ENCODE results near the gene TAX1BP1.

Gene TAX1BP1

DNA sequence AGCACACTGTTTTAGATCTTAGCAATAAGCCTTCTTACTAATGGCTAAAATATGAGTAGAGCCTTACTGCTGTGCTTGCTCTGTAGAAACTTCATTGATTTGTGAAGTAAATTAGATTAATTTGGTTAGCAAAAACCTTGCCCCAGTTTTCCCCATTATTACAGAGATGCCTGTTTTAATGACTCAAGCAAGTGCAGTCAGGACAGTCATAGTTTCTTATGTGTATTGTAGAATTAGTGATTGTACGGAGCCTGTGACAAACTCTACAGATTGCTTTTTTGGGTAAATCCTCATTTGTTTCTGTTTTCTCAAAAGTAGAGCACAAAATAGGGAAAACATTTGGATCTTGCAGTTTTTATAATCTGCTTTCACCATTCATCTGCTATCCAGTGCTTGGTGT, 7.0 kb downstream of the TAX1BP1 start:
- H3K4me3 ChIP-seq (ENCODE audit: low read depth, low read length) = no peak overlapping the region
- TF ChIP-seq, protein P1, sequence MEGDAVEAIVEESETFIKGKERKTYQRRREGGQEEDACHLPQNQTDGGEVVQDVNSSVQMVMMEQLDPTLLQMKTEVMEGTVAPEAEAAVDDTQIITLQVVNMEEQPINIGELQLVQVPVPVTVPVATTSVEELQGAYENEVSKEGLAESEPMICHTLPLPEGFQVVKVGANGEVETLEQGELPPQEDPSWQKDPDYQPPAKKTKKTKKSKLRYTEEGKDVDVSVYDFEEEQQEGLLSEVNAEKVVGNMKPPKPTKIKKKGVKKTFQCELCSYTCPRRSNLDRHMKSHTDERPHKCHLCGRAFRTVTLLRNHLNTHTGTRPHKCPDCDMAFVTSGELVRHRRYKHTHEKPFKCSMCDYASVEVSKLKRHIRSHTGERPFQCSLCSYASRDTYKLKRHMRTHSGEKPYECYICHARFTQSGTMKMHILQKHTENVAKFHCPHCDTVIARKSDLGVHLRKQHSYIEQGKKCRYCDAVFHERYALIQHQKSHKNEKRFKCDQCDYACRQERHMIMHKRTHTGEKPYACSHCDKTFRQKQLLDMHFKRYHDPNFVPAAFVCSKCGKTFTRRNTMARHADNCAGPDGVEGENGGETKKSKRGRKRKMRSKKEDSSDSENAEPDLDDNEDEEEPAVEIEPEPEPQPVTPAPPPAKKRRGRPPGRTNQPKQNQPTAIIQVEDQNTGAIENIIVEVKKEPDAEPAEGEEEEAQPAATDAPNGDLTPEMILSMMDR (IDR thresholded peaks at IDR 0.05; ENCODE audit: insufficient read depth, low read depth, low read length, missing control alignments) = no peak
- DNase-seq (ENCODE audit: low read depth) = no peak

DNA sequence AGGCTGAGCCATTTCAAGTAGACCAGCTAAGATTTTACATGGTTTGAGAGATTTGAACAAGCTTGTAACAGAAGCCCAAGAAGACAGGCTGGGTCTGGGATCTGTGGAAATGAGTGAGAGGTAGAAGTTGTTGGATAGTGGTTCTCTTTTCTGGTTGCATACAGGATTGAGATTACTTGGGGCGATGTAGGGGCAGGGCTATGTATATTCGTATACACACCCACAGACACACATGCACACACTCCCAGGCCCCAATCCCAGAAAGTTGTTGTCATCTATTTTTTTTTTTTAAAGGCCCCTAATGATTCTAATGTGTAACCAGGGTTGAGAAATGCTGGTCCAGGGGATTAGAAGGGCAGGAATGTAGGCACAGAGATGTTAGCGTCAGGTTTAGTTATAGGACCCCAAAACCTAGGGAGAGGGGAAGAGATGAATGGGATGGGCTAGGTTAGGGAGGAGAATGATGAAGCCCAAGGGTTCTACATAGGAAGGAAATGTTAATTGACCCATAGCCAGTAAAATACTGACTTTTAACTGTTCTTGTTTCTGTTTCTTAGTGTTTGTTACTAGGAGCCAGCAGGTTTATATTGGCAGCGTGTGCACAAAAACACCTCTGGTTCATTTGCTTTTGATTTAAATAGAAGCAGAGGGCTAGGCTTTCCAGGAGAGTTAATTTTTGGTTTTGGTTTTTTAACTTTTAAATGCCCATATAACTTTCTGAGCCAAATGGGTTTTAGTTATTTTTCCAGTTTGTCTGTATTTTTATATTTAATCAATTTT, 7.8 kb downstream of the TAX1BP1 start:
- DNase-seq (ENCODE audit: low read depth) = no peak
- H3K4me3 ChIP-seq (ENCODE audit: low read depth, low read length) = no peak overlapping the region
- TF ChIP-seq, protein P1 (IDR thresholded peaks at IDR 0.05; ENCODE audit: insufficient read depth, low read depth, low read length, missing control alignments) = no peak

DNA sequence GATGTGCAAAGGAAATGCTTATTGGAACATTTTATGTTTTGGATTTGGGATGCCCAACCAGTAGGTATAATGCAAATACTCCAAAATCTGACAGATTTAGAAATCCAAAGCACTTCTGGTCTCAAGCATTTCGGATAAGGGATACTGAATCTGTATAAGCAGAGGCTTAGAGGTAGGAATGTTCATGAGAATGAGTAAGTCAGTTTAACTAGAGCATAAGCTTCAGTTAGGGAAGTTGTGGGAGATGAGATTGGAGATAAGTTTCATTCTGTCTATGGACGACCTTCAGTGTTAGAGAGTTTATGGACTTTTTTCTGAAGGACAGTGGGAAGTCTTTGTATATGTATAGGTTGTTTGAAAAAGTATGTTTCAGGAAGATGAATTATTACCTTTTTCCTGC, 10.4 kb downstream of the TAX1BP1 start:
- TF ChIP-seq, protein P1 (IDR thresholded peaks at IDR 0.05; ENCODE audit: insufficient read depth, low read depth, low read length, missing control alignments) = no peak
- no peak overlapping the region for H3K4me3 ChIP-seq (ENCODE audit: low read depth, low read length)
- no peak for DNase-seq (ENCODE audit: low read depth)

DNA sequence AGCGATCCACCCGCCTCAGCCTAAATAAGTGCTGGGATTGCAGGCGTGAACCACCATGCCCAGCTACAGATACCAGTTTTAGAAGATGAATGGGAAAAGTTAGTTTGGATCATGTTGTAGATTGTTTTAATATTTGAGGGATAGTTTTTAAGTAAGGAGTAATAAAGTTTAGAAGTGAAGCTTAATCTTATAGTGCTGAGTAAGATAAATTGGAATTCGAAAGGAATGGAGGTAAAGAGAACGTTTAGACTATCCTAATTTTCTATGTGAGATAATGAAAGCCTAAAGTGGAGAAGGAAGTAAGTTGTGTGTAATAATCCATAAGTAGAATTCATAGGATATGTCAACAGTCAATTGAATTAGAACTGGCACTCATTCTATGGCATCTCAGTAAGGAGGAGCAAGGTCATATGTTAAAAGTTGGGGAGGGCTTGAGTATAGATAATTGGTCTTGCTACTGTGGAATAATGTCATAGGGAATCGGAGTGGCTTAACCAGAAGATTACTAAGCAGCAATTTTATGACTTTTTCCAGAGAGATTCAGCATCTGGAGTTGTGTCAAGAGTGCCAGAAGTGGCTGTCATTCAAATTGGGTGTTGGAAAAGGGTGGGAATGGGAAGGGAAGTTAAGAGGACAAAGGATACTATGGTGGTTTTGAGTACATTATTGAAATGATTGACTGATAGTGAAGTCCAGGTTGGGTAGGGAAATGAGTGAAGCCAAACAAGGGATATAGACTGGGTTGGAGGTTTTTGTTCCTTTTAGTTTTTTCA, 12.1 kb downstream of the TAX1BP1 start:
- TF ChIP-seq, protein P1 (IDR thresholded peaks at IDR 0.05; ENCODE audit: insufficient read depth, low read depth, low read length, missing control alignments) = no peak
- DNase-seq (ENCODE audit: low read depth) = no peak
- no peak overlapping the region for H3K4me3 ChIP-seq (ENCODE audit: low read depth, low read length)

DNA sequence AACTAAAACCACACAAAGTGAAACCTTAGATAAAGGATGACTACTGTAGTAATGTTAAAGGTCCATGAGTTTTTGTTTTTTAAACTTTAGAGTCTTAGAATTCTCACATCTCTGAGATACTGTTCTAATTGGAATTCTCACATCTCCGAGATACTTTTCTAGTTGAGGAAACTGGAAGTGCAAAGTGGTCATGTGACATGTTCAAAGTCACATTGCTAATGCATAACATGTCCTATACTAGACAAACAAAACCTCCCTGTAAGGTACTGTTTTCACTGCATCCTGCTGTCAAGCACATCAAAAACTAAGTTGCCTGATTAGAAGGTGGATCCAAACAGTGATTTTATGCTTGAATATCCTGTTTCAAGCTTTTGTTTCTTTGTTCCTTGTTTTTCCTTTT, 13.9 kb downstream of the TAX1BP1 start:
- TF ChIP-seq, protein P1 (IDR thresholded peaks at IDR 0.05; ENCODE audit: insufficient read depth, low read depth, low read length, missing control alignments) = no peak
- no peak for DNase-seq (ENCODE audit: low read depth)
- H3K4me3 ChIP-seq (ENCODE audit: low read depth, low read length) = no peak overlapping the region

DNA sequence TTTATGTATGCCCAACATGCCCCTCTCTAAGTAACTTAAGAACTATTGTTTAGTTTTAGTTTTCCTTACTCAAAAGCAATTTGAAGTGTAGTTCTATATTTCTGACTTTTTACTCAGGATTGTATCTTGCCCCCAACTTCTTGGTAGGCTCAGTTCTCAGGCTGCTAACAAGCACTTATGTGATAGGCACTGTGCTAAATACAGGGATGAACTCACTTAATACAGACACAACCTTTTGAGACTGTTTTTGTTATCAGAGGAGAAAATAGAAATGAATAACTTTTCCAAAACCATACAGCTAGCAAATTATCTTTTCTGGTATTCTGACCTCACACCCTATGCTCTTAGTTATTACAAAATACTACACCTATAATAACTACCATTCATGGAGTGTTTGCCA, 16.3 kb downstream of the TAX1BP1 start:
- TF ChIP-seq, protein P1 (IDR thresholded peaks at IDR 0.05; ENCODE audit: insufficient read depth, low read depth, low read length, missing control alignments) = no peak
- no peak overlapping the region for H3K4me3 ChIP-seq (ENCODE audit: low read depth, low read length)
- DNase-seq (ENCODE audit: low read depth) = no peak
